ENCODE measurements around the gene RNFT2.
A peak's percentile ranks its signal among the peaks of the same experiment; 100 is the strongest.
"Not testable (repeated sequence)": the region's sequence is repeated elsewhere in the genome, so short reads cannot be mapped to it uniquely, and the experiment has no call there.

The RNFT2 gene

GRCh38 chr12:116745554-116745953, 7.4 kb downstream of the RNFT2 start:
- no peak for DNase-seq

DNA sequence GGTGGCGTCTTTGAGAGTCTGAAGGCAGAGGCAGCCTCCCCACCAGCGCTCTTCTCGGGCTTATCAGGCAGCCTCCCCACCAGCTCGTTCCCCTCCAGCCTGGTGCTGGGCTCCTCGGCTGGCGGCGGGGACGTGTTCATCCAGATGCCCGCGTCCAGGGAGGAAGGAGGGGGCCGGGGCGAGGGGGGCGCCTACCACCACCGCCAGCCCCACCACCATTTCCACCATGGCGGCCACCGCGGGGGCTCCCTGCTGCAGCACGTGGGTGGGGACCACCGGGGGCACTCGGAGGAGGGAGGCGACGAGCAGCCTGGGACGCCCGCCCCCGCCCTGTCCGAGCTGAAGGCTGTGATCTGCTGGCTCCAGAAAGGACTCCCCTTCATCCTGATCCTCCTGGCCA, 11.8 kb downstream of the RNFT2 start:
- no peak for DNase-seq

DNA sequence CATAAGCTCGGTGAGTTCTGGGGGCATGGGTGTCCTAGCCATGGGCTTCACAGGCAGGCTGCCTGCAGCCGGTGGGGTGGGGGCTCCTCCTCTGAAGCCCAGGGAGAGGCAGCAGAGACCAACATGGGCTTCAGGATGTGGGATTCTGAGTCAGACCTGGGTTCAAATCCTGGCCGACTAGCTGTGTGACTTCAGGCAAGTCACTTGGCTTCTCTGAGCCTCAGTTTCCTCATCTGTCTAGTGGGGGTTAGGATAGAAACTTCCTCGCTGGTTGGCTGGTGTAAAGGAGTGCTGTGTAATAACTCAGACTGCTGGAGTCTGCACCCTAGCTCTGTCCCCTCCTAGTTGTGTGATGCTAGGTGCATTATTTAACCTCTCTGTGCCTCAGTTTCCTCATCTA, 12.2 kb downstream of the RNFT2 start:
- no peak for DNase-seq

DNA sequence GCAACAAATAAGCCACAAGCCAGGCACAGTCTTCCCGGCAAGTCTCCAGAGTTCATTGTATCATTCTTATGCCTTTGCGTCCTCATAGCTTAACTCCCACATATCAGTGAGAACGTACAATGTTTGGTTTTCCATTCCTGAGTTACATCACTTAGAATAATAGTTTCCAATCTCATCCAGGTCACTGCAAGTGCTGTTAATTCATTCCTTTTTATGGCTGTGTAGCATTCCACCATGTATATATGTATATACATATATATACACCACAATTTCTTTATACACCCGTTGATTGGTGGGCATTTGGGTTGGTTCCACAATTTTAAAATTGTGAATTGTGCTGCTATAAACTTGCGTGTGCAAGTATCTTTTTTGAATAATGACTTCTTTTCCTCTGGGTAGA, 16.0 kb downstream of the RNFT2 start:
- DNase-seq: not testable (repeated sequence)

GRCh38 chr12:116754783-116755182, 16.7 kb downstream of the RNFT2 start:
- not testable (repeated sequence) for DNase-seq

GRCh38 chr12:116759783-116760621, 21.9 kb downstream of the RNFT2 start:
- DNase-seq: peak; percentile 44

DNA sequence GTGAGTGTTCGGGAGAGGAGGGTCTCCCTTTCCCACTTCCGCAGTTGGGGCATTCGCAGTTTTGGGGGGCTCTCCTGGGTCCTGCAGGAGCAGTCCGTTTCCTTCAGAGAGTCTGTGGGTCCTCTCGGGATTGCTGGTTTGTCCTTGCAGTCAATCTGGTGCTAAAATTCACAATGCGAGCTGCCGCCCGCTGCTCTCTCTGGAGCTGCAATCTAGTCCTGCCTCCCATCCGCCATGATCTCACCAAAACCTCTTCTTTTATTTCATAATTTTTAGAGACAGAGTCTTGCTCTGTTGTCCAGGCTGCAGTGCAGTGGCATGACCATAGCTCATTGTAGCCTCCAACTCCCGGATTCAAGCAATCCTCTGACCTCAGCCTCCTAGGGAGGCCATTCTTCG, 22.5 kb downstream of the RNFT2 start:
- no peak for DNase-seq

GRCh38 chr12:116761499-116761898, 23.4 kb downstream of the RNFT2 start:
- no peak for DNase-seq

- no peak for DNase-seq
These were observed 27.2 kb downstream of the RNFT2 start for GRCh38 chr12:116765271-116765670.

DNA sequence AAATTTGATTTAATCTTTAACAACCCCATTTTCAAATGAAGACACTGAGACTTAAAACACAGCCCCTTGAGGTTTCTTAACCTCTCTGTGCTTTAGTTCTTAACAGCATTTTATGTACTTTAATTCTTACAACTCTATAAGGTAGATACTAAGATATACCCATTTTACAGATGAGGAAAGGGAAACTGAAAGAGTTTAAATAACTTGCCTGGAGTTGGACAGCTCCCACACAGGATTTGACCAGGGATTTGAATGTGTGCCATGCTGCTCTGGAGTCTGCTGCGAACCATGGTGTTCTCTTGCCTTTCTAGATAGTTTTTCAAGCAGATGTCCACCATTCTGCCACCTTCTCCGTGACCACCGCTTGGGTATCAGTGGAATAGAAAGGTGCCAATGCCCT, 28.2 kb downstream of the RNFT2 start:
- DNase-seq: no peak

- no peak for DNase-seq
These were observed 28.6 kb downstream of the RNFT2 start for GRCh38 chr12:116766746-116767145.

DNA sequence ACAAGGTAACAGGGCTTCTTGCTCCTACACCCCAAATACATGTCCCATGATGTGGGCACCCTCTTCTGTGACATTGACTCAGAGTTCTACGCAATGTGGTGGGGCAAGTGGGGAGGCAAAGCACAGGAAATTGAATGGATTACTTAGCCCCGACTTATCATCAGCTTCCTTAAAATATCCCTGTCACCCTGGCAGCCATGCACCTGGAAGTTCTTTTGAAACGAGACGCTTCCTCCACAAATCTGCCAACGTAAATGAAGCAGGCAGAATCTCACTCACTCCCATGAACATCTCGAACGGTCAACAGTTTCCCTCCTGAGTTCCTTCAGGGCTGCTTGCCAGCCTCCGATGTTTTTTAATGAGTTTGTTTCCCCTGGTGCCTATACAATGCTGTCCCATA, 33.5 kb downstream of the RNFT2 start:
- DNase-seq: no peak

GRCh38 chr12:116773276-116773731, 35.2 kb downstream of the RNFT2 start:
- DNase-seq: no peak

DNA sequence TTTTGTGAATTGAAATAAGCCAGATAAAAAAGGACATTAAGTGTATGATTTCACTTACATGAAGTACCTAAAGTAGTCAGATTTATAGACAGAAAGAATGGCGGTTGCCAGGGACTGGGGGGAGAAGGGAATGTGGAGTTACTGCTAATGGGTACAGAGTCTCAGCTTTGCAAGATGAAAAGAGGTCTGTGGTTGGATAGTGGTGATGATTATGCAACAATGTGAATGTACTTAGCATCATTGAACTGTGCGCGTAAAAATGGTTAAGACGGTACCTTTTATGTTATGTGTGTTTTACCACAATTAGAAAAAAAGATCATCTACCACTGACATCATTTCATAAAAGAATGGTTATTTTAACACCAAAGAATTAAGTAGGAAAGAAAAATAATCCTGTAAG, 35.9 kb downstream of the RNFT2 start:
- no peak for DNase-seq

DNA sequence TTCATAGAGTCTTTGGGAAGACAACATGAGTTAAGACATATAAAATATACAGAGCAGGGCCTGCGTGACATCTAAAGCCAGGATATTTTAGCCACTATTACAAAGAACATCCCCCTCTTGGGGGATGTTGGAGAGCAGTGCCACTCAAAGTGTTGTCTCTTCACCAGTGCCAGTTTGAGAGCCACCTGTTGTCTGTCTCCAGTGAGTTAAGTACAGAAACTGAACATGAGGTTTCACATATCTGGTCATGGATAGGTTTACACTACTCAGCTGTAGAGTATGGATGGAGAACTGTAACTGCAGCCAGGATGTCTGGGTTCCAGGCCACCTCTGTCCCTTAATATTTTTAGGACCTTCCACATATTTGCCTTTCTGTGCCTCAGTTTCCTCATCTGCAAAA, 39.1 kb downstream of the RNFT2 start:
- DNase-seq: no peak

GRCh38 chr12:116779597-116779996, 41.5 kb downstream of the RNFT2 start:
- no peak for DNase-seq

DNA sequence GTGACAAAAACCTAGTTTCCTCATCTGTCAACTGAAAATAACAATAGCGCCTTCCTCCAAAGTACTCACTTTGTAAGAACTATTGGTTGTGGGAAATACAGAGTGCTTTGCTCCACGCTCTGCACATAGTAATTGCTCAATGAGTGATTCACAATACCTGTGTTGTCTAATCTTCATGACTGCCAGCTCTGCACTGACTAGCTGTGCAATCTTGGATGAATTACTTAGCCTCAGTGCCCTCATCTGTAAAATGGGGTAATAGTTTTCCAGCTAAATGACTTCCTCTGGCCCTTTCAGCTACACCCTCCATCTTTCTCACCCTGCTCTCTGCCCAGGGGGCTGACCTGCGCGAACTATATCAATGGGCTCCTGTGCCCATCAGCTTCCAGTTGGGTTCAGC, 42.8 kb downstream of the RNFT2 start:
- no peak for DNase-seq

GRCh38 chr12:116783525-116784237, 45.6 kb downstream of the RNFT2 start:
- DNase-seq: no peak

DNA sequence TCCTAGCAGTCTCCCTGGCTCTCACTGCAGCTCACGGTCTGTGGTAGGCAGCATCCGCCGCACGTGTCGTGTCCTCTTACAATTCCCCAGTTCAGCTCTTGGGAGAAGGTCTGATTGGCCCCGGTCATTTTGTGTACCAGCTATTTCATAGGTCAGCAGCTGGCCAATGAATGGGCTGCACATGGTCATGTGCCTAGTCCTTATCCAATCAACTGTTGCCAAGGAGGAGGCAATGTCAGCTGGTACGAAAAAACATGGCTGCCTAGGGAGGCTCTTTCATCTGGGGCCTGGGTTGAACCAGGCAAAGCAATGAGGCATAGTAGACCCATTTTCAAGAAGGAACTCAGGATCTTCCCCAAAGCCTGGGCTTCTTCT, 46.1 kb downstream of the RNFT2 start:
- peak; percentile 13 for DNase-seq

DNA sequence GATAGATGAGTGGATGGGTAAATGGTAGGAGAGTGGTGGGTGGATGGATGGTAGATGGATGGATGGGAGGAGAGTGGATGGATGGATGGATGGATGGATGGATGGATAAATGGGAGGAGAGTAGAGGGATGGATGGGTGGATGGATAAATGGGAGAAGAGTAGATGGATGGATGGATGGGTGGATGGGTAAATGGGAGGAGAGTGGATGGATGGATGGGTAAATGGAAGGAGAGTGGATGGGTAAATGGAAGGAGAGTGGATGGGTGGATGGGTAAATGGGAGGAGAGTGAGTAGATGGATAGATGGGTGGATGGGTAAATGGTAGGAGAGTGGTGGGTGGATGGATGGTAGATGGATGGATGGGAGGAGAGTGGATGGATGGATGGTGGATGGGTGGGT, 51.4 kb downstream of the RNFT2 start:
- DNase-seq: not testable (repeated sequence)

DNA sequence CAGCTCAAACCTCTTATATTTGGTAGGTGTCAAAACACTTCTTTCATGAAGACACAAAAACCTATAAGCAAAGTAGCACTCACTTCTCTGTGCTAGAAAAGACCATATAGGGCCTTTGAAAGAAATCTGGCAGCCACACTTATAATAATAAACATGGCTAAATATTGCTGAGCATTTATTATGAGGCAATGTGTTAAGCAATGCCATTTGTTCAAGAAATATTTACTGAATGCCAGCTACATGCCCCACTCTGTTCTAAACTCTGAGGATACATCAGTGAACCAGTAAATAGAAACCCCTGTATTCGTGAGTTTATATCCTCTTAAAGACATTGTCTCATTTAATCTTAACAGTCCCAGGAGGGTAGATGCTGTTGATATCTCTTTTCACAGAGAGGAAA, 52.0 kb downstream of the RNFT2 start:
- DNase-seq: no peak

DNA sequence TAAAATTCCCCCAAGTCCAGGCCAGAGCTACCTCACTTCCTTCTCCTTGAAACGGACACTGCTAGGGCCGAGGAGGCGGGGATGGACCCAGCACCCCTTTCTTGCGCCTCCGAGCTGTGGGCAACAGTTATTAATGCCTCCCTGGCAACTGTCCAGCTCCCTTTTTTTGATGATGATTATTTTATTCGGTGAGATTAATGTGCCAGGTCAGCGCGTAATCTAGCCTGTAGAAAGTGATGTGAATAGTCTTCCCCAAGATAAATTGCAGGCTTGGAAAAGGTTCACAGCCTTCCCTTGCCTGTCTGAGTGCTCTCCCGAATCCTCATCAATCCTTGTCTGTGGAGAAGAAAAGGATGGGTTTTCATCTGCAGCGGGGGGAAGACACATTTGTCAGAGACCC, 54.3 kb downstream of the RNFT2 start:
- DNase-seq: no peak

DNA sequence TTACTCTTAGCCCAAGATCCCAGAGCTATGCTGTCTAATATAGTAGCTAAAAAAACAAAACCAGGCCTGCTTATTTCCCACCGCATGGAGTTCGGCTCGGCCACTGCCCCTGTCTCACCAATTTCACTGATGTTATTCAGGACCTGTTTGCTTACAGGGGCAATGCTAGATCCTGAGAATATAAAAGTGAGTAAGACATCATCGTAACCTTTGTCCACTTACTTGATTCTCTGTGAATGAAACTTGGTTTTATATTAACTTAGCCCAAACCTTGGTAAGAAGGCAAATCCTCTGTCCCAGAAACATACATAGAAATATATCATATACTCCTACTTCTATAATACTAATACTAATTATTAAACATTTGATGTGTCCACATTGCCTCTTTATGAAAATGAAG, 56.6 kb downstream of the RNFT2 start:
- no peak for DNase-seq

- DNase-seq: no peak
These were observed 59.8 kb downstream of the RNFT2 start for GRCh38 chr12:116797885-116798284.

Measured in hematopoietic multipotent progenitor cell treated with erythropoietin and hydrocortisone succinate and interleukin-3 and kit ligand, for 6 days (in vitro differentiated cells).